Cerebellar cortex (tissue), 1 donor: ENCODE data around the gene NRL.
A peak's percentile ranks its signal among the peaks of the same experiment; 100 is the strongest.

Source experiments
- DNase-seq: peaks from one replicate; pipeline ENCODE4 v3.0.0-alpha.2; 2015; ENCODE audit warnings: low spot score

The NRL gene

DNA sequence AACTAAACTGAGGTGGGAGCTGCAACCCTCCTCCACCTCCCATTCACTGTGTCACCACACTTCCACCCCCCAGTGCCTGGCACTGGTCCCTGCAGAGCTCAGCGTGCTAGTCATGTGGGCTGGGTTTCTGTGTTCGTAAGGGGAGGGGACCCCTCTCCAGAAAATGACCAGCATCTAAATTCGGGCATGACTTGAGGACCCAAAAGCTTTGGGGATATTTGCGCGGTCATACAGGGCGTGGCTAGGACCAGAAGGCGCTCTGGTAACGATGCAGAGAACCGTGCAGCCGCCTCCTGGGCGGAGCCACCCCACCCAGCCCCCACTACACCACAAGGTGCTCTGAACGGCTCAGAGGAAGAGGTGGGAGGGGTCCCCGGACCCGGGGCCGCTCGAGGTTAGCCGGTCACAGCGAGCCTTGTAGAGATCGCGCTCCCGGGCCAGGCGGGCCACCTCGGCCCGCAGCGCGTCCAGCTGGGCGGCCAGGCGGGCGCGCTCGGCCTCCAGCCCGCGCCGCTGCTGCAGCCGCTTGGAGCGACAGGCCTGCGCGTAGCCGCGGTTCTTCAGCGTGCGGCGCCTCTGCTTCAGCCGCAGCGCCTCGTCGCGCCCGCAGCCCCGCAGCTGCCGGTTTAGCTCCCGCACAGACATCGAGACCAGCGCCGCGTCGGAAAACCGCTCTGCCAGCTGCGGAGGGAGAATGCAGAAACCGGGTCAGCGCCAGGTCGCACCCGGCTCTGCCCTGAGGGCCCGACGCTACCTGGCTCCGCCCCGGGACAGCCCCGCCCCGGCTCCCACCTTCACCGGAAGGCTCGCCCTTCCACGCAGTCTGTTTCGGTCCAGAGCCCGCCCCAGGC lies 33.6 kb downstream of the NRL start:
- DNase-seq = peak; percentile 80

DNA sequence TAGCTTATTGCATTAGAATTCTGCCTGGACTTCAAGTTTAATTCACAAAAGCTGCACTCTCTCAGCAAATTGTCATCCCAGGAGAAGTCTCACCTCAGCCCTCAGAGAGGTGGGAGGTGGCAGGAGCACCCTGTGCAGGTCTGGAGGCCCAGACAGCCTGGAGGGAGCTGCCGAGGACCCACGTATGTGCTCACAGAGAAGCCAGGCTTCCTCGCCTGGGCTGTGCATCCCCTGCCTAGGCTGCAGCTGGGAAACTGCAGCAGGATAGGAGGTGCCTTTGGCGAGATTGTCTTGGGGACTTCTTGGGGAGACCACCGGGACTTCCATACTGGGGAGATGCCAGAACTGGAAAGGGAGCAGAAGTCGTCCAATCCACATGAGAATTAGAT lies 34.6 kb downstream of the NRL start:
- DNase-seq = no peak

DNA sequence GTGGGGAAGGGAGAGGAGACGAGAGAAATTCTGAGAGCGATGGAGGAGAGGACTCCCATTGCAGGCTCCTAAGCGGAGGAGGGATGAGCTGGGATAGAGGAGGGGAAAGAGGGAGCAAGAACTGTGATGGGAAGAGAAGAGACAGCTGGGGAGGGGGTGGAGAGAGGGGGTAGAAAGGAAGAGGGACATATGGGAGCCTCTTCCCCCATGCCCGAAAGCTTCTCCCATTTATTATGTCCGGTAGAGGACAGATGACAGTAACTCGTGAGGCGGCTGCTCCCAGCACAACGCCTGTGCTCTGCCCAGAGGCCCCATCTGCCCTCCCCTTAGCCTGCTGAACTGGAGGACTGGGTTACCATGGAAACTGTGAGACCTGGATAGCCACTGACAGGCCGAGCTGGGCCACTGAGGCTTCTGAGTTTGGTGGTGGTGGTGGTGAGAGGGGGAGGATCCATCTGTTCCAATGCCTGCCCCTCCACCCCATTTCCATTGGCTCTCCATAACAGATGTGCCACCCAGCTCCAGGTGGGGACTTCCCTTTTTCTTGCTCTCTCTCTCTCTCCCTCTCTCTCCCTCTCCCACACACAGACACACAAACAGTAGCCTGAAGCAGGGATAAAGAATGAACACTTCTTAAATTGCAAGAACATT lies 35.1 kb downstream of the NRL start:
- peak; percentile 93 for DNase-seq

DNA sequence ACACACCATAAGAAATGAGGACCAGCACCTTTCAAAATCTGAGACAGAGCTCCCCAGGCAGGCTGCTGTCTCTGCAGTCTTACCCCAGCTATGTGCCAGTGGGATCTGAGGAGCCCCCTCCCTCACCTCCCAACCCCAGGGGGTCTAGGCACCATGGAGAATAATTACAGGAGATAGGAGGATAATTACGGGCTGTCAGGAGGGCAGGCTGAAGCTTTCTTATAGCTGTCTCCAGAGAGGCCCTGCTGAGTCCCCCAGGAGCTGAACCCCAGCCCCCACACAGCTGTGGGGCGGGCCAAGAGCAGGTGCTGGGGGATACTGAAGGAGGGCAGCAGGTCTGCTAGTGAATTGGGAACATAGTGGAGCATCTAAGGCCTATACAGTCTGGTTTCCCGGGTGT lies 36.6 kb downstream of the NRL start:
- DNase-seq = no peak

DNA sequence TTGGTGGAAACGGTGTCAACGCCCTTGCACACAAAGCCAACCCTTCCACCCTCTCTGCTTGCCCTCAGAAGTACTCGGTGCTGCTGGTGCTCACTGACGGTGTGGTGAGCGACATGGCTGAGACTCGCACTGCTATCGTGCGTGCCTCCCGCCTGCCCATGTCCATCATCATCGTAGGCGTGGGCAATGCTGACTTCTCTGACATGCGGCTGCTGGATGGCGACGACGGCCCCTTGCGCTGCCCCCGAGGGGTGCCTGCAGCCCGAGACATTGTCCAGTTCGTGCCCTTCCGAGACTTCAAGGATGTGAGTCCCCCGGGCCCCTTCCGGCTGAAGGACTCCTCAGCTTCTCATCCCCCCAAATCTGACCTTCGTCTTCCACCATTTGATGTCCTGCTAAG lies 37.7 kb downstream of the NRL start:
- DNase-seq = no peak

DNA sequence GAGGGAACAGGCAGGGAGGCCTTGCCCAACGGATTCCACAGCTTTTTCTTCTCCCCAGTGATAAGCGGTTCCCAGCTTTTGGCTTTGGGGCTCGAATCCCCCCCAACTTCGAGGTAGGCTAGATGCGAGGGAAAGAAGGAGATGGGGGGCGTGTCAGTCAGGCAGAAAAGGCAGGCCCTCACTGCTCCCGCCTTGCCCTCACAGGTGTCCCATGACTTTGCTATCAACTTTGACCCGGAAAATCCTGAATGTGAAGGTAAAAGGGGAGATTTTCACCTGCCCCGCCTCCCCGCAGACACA lies 38.5 kb downstream of the NRL start:
- no peak for DNase-seq

DNA sequence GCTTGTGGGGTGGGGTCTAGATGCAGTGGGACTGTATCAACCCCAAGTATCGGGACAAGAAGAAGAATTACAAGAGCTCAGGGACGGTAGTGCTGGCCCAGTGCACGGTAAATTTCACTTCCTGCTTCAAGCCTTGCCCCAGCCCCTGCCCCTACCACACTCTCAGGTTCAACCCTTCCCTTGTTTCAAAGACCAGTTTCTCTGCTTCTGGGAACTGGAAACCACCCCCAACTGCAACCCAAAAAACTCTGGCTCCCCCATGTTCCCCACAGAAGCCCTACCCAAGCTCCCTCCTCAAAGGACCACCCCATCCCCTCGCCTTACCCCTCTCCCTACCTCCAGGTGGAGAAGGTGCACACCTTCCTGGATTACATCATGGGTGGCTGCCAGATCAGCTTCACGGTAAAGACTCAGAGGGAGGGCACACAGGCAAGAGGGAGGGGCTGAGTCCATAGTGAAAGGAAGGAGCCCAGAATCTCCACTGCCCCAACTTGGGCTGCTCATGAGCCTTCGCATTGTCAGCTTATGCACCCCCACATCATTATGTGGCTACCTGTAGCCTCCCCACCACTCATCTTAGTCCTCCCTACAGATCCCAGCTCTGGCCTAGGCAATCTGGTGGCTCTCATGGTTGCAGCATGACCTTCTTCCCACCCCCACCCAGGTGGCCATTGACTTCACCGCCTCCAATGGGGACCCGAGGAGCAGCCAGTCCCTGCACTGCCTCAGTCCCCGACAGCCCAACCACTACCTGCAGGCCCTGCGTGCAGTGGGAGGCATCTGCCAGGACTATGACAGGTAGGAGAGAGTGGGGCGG lies 39.1 kb downstream of the NRL start:
- DNase-seq = no peak

DNA sequence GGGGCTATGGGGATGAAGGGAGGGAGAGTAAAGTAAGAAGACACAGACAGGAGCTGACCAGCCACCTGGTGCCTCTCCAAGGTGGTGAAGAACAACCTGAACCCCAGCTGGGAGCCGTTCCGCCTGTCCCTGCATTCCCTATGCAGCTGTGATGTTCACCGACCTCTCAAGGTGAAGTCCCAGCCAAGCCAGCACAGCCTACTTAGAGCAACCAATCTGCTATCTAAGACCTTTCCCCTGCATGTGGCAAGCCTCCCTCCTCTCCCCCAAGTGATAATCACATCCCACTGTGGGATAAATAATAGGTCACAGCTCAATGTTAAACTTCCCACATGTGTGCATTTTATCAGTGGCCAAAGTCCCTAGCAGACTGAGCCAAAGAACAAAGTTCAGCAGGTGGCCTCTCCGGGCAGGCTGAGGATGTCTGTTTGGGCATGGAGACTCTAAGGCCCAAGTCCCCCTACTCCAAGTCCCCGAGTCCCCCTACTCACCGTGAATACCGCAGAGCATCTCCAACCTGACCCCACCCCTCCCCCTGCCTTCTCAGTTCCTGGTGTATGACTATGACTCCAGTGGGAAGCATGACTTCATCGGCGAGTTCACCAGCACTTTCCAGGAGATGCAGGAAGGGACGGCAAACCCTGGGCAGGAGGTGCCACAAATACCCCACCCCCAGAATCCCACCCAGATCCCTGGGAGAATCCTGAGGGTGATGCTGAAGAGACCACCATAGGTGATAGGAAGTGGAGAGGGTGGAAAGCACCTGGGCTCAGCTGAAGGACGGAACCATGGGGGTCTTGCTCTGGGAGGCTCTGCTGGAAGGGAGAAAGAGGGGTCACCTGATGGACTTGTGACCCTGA lies 39.9 kb downstream of the NRL start:
- DNase-seq = no peak

DNA sequence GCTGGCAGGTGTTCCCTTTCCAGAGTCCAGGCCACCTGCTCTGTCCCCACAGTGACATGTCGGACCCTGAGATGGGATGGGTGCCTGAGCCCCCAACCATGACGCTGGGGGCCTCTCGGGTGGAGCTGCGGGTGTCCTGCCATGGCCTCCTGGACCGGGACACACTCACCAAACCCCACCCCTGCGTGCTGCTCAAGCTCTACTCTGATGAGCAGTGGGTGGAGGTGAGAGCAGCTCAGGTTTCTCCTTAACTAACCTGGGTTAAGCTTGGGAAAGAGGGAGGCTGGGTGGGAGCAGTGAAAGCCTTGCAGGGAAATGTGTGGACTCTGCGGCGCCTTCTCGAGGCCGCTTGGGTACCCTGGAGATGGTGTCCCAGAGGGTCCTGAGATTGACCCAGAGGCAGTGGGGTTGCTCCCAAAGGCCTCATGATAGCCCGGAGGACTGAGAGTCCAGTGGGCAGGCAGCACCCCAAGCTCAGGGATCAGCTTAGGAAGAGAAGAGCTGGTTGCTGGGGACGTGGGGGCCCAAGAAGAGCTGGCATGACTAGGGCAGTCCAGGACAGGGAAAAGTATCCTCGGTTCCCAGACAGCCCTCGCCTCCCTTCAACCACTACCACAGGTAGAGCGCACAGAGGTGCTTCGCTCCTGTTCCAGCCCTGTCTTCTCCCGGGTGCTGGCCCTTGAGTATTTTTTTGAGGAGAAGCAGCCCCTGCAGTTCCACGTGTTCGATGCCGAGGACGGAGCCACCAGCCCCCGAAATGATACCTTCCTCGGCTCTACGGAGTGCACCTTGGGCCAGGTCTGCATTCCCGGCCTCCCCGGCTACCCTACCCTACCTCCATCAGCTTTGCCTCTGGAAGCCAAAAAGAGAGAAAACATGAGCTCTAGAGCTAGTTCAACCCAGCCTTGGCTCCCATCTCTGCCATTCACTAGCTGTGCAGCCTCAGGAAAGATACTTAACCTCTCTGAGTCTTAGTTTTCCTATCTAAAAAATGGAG lies 41.6 kb downstream of the NRL start:
- DNase-seq = no peak

DNA sequence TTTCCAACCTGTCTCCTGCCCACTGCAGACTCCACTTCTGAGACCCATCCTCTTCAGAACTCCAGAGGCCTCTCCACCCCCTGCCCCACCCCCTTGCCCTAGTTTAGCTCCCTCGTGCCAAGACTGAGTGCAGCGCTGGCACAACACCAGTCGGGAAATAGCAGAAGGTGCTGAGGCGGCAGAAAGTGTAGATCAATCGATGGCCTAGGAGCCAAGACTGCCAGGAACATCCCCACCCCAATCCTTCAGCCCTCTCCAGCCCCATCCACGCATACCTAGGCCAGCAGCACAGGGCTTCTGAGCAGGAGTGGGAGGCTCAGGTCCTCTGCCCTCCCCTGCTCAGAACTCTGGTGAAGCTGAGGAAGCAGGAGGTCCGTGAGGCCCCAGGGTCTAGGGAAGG lies 42.3 kb downstream of the NRL start:
- DNase-seq = peak; percentile 49

DNA sequence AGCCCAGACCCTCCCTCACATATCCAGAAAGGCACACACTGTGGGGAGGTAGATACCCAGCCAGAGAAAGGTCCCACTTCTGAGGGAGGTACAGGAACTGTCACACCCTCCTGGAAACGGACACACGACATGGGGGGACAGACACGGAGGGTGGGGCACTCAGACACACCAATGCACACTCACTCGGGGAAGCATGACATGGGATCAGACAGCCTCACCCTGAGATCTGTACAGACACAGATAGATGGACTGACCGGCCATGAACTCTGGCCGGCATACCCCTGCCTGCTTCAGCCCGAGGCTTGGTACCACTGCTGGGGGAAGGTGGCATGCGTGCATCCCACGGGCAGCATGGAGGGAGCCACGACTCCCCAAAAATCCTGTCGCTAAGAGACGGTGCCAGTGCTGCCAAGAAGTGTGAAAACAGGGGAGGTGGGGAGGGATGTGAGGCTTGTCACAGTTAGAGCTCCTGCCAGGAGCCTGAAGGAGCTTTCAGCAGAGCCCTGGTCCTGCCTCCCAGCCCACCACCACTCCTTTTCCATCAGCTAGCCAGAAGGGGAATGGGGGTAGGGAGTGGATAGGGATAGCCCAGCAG lies 42.8 kb downstream of the NRL start:
- DNase-seq = peak; percentile 43

DNA sequence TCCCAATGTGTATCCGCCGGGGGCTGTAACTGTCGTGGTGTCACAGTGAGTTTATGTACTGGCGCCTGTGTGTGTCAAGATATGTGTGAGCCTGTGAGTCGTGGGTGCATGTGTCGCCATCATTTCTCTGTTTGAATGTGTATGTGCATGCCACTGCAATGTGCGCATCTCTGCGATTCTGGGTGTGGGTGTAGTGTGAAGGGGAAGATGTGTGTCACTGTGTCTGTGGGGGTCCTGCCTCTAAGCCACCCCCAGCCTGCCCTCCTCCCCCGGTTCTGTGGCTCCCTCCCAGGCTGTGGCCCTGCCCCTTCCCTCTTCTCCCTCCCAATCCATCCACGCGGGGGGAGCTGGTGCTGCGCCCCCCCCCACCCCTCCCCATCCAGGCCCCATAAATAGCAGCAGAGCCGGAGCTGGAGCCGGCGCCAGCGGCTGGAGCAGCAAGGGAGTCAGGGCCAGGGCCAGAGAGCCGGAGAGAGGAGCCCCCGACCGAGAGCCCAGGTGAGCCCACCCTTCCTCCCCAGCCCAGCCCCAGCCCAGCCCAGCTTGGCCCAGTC lies 43.5 kb downstream of the NRL start, which contains the start of gene CPNE6:
Gene CPNE6, plus strand, starts transcription at position 419 of the 554 bp plus-strand sequence. CDS start 1,375 bp downstream, outside the sequence.
- peak; percentile 81 for DNase-seq

DNA sequence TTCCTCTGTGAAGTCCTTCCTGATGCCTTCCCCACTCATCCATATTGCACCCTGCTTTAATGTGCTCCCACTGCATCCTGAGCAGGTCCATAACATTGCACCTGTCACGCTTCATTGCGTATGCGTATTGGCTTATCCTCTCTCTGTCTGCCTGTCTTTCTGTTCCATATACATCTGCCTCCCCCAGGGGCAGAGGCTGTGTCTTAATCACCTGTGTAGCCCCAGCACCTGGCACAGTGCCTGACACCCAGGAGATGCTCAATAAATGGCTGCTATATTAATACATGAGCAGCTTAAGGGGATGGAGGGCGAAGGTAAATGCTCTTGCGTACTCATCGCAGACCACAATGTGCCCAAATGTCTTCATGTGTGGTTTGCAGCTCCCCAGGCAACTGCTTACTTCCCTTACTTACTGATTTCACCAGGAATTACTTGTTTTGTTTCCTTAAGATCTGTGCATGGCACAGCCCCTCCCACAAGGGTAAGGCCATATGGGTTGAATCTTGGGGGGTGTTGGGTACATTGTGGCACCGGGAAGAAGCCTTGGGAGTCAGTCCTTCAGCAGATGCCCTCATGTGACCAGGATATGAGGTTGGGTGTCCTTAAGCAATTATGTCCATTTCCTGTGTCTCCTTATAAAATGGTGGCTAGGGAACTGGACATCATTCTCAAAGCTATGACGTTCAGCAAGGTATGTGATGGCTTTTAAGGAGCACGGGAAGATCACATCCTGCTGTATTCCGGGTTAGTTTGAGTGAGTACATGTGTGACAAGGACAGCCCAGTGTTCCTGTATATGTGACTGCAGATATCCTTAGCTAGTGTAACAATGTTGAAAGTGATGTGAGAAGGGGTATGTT lies 44.2 kb downstream of the NRL start:
- DNase-seq = peak; percentile 63

DNA sequence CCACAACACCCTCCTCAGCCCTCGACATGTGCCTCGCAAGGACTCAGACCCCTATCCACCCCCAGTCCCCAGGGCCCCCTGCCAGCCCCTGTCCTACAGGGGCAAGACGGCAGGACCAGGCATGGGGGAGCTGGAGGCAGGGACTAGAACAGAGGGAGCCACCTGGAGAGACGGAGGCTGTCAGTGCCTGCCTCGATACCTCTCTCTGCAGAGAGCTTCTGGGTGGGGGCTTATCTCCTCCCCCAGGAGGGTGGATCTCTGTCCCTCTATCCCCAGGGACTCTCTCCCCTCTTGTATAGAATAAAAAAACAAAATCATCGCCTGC lies 45.4 kb downstream of the NRL start:
- DNase-seq = no peak

DNA sequence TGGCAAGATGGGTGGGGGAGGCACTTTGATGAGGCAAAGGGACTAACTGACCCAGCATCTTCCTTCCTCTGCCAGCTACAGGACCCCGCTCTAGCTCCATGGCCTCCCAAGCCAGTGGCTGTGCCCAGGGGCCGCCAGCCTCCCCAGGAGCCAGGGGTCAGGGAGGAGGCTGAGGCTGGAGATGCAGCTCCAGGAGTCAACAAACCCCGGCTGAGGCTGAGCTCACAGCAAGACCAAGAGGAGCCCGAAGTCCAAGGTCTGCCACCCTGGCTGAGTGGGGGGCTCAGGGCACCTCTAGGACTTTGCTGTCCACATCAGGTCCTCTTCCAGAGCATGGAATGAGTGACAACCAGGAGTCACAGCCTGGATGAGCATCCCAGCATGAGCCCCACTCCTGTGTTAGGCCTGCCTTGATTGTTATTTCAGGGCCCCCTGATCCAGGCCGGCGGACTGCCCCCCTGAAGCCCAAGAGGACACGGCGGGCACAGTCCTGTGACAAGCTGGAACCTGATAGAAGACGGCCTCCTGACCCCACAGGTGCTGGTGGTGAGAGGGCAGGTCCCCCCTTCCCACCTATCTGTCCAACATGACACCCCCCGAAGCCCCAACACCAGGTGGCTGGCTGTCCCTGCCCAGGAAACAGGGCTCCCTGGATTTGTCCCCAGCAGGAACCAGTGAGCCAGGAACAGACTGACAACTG lies 45.9 kb downstream of the NRL start:
- DNase-seq = no peak

DNA sequence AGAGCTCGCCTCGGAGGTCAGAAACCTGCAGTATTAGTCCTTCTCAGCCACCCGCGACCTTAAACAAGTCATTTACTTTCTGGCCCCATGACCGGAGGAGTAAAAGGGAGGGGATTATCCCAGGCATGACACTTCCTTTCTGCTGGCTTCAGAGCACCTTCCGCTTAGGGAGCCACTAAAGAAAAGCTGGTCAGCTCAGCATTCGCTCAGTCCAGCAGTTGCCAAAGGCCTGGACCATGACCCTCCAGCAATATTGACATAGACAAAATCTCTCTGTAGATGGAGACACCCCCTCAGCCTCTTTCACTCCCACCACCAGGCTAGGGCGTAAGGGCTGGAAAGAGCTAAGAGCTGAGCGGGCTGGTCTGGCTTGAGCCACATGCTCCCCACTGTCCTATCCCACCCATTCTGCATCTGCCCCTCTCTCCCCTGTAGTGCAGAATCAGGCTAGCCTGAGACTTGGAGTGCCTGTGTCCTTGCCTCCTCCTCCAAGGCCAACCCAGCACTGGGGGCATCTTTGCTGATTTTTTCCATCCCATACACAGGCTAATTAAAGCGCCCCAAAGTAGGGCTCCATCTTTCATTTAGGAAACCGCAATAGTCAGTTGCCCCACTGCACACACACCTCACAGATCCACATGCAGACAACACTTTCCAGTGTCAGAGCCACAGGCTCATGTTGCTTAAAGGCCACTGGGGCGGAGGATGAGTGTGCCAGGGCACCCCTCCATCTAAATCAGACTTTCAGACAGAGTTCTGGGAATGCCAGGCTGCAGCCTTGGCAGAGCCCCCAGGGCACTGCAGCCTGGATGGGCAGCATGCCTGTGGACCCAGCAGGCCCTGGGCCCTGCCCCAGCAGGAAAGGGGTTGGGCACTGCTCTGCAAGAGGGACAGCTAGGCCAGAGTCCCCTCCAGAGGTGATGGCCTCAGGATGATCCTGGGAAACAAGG lies 47.3 kb downstream of the NRL start:
- no peak for DNase-seq

DNA sequence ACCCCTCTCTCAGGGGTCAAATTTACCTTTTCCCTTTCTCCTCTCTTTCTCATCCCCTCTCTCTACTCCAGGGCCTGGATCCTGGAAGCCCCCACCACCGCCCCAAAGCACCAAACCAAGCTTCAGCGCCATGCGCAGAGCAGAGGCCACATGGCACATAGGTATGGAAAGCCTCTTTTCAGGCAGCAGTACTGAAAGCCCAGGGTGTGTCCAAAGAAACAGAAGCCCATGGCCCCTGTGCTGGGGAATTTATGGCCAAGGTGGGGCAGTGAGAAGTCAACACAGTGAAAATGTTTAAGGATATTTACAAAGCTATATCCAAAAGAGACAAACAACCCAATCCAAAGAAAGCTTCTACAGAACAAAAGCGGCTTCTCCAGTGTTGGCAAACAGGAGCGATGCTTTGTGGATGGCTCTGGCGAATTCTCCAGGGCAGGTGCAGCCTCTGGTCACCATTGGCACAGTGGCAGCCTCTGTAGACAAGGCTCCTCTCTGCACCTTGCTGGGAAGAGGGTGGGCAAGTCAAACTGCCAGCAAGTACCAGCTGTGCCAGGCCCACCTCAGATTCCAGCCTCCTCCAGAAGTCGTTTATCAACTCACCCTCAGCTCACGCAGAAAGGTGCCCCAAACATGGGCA lies 48.1 kb downstream of the NRL start:
- DNase-seq = no peak
